GM12801 (cell line): ENCODE results near the gene ZNF516.

Source experiments
- CTCF ChIP-seq: IDR thresholded peaks from one replicate; pipeline ENCODE4 v1.5.1; 2011; ENCODE audit warnings: control low read depth; ENCODE audit not compliant: insufficient read length; ENCODE audit errors: extremely low read depth

Gene ZNF516

GRCh38 chr18:76453932-76454331 is 41.1 kb downstream of the ZNF516 start:
- TF ChIP-seq CTCF: no peak

- no peak for TF ChIP-seq CTCF
These were observed 41.9 kb downstream of the ZNF516 start for GRCh38 chr18:76453057-76453561.

GRCh38 chr18:76452357-76452756 is 42.7 kb downstream of the ZNF516 start:
- no peak for TF ChIP-seq CTCF

- TF ChIP-seq CTCF: no peak
These were observed 43.4 kb downstream of the ZNF516 start for GRCh38 chr18:76451396-76452331.

- TF ChIP-seq CTCF: no peak
These were observed 44.3 kb downstream of the ZNF516 start for GRCh38 chr18:76450452-76451395.

GRCh38 chr18:76449111-76449453 is 46.0 kb downstream of the ZNF516 start:
- TF ChIP-seq CTCF: no peak
